GM12891 (cell line): ENCODE results near the gene VPS13D.

Experiments
- POLR2A ChIP-seq: IDR thresholded peaks from 2 replicates; pipeline ENCODE4 v1.6.1; 2011; ENCODE audit warnings: low read depth, low read length, control low read depth
- POLR2AphosphoS5 ChIP-seq: IDR thresholded peaks from 2 replicates; pipeline ENCODE4 v1.6.1; 2011; ENCODE audit warnings: low read depth, low read length, control low read depth
- TAF1 ChIP-seq: IDR thresholded peaks from 2 replicates; pipeline ENCODE4 v1.6.1; 2011; ENCODE audit warnings: low read depth, low read length, control low read depth

DNA sequence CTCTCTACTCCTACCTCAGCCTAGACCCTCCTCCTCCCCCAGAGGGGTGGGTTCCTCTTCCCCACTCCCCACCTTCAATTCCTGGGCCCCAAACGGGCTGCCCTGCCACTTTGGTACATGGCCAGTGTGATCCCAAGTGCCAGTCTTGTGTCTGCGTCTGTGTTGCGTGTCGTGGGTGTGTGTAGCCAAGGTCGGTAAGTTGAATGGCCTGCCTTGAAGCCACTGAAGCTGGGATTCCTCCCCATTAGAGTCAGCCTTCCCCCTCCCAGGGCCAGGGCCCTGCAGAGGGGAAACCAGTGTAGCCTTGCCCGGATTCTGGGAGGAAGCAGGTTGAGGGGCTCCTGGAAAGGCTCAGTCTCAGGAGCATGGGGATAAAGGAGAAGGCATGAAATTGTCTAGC is 21.6 kb upstream of the VPS13D start:
- TF ChIP-seq POLR2AphosphoS5: no peak
- no peak for TF ChIP-seq TAF1
- TF ChIP-seq POLR2A: no peak
